GM21529 (cell line): ENCODE measurements around the gene ROBO4.

ENCODE experiments used
- ATAC-seq: cut with Tn5 transposase; IDR thresholded peaks from one replicate; pipeline ENCODE4 v1.9.1; 2021; ENCODE audit not compliant: unreplicated experiment

Gene ROBO4

DNA sequence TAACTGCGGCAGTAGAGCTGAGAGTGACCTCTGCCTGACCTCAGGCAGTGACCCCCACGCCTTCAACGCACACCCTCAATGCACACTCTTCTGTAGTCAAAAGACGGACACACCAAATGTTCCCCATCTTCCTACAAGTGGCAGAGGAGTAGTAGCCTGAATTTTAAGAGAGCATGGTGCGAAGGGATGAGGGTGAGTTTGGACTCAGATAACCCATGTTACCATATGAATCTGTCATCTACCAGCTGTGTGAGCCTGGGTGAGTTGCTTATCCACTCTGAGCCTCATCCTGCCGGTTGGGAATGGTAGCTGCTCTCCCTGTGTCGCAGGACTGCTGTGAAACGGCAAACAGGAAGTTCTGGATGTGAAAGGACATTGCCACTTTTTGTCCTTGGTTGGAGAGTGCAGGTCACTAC, 53.0 kb downstream of the ROBO4 start:
- no peak for ATAC-seq

DNA sequence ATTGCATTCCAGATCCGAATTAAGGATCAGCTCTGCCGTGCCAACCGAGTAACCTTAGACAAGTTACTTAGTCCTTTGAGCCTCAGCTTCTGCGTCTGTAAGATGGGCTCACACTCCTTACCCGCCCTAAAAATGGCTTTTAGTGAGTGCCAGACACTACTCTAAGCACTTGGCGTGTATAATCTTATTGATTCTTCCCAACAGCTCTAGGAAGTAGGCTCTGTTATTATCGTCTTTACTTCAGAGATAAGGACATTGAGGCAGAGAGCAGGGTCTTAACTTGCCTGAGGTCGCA, 54.1 kb downstream of the ROBO4 start:
- ATAC-seq: no peak

DNA sequence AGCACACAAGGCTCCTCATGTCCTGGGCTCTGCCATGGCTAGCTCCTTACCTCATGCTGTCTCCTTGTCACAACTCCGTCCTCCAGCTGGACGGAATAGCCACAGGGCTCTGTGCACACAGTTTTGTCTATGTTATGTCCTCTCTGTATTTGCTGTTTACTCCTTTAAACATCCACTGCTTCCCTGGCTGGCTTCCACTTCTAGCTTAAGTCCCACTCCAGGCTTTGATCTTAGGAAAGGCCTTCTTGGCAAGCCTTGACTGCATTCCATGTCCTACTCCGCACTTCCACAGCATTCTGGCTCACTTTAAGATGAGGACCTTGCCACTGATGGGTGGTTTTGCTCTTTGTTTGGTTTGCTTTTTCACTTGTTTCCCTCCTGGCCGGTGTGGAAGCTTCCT, 55.4 kb downstream of the ROBO4 start:
- no peak for ATAC-seq

DNA sequence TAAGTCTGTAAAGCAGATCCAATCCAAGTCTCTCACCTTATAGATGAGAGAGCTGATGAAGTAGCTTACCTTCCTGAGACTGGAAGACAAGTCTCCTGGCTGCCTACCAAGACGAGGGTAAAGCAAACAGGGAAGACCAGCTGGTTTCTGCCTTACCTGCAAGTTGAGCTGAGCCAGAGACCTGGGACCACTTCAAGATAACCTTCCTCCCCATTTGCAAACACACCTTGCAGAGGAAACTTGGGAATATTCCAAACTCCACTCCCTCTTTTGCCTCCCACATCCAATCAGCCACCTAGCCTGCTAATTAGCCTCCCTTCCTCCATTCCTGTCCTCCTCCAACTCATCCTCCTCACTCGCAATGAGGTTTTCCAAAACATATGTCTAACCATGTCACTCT, 55.8 kb downstream of the ROBO4 start:
- no peak for ATAC-seq

DNA sequence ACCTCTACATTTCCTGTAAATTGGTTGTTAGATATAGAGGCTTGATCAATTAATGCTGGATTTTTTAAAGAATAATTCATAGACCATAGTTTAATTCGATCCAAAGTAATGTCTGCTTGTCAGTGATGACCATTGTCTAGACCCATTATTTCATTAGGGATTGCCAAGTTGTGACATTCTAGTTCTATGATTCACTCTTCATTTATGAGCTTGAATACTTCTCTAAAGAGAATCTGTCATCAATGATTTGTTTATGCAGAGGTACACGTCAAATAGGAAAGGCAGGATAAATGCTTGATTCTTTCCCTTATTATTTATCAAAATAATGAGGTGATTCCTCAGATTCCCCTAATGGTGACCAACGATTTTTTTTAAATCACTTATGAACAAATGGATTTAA, 56.5 kb downstream of the ROBO4 start:
- ATAC-seq: no peak

DNA sequence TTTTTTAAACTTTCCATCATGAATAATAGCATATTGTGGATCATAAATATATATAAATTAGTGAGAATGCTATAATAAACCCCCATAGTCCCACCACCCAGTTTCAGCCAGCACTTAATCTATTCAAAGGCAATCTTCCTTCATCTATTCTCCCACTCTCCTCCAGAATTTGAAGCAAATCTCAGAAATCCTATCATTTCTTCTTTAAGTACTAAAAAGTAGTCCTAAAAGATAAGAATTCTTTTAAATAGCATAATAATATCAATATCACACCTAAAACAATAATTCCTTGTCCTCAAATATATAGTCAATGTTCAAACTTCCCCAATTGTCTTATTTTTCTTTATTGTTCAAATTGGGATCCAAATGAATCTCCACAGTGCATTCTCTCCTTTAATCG, 57.0 kb downstream of the ROBO4 start:
- ATAC-seq: no peak

DNA sequence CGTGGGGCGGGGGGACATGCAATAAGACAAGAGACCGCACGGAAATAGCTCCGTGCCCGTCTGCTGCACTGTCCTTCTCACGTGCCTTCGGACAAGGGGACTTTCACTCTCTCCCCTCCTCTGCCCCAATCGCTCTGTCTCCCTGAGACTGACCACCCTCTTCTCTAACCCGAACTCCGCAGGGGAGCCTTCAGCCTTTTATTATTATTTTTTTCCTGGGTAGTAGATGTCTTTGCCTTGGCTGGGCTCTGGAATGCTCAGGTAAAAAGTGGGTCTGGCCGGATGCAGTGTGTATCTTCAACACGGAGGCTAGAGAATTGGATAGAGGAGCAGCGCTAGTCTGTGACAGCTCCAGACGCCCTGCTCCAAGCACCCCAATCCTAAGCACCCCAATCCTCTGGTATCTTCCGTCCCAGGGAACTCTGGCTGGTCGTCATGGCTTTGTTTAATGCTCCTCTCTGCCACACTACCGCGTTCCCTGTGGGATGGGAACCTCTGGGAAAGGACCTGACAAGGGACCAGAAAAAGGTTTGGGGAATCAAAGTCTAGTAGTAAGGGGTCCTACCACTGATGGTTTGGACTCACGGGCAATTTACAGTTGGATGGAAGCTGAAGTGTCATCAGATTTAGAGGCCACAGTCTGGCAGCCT, 57.6 kb downstream of the ROBO4 start:
- ATAC-seq: no peak

DNA sequence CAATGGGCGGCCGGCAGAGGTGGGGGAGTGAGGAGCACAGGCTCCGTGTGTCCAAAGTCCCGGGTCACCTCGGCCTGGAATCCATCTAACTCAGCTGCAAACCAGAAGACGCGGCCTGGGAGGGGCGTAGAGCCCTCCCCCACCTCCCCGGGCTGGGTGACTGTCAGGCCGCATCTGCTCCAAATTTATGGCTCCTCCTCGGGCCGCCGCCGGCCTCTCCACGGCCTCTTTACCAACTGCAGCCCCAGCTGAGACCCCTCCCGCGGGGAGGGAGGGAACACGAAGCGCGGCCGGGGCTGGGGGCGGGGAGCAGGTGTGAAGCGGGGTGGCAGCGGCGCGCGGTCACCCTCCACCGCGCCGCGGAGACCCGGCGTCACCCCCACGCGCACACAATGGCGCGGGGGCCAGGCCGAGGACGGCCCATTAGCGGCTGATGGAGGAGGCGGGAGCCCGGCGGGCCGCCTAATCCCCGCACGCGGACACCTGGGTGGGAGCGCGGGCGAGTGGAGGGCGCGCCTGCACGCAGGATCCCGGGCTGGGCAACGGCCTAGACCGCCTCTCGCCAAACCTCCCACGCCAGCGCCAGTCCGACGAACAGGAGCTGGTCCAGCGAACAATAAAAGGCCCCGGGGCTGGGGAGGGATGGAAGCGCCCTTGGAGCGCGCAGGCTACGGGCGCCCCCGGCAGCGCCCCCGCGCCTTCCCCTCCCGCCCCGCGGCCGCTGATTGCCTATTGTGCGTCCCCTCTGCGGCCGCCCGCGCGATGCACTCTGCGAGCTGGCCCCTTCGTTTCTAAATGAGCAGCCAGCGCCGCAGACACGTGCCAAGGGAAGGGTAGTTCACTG, 58.3 kb downstream of the ROBO4 start:
- no peak for ATAC-seq

DNA sequence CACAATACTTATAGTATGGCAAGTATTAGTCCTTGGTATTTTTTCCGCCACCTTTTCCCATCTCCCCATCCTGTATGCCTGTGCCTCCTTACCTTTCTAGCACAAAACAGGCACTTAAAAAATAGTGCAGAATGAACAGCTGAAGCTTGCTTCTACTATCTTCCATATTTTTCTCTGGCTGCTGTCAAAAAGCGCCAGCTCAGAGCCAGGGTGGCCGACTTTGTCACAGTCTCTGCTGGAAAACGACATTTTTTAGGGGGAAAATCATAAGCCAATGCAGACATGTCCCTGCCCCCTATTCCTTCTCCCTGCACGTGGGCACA, 58.9 kb downstream of the ROBO4 start:
- ATAC-seq: no peak

DNA sequence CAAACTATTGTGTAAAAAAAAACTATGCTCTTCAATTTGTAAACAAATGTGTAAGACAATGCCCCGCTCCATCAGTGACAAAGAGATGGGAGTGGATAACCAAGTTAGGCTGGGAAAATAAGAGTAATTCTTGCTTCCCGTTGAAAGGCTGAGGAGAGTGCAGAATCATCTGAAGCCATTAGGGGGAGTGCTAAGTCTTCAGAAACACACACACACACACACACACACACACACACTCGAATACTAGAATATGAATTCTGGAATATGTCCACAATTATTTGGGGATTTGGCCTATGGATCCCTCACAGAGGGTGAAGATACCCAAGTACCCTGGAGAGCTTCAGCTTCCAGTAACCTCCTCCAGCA, 60.2 kb downstream of the ROBO4 start:
- no peak for ATAC-seq

DNA sequence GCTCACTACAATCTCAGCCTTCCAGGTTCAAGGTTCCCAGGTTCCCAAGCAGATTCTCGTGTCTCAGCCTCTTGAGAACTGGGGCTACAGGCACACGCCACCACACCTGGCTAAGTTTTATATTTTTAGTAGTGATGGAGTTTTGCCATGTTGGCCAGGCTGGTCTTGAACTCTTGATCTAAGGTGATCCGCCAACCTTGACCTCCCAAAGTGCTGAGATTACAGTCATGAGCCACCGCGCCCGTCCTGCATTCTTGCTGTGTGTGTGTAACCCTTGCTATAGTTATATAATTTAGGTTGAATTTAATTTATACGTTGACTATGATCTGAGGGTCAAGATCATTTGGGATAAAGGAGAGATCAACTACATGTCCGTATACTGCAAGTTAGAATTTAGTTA, 61.7 kb downstream of the ROBO4 start:
- ATAC-seq: no peak

DNA sequence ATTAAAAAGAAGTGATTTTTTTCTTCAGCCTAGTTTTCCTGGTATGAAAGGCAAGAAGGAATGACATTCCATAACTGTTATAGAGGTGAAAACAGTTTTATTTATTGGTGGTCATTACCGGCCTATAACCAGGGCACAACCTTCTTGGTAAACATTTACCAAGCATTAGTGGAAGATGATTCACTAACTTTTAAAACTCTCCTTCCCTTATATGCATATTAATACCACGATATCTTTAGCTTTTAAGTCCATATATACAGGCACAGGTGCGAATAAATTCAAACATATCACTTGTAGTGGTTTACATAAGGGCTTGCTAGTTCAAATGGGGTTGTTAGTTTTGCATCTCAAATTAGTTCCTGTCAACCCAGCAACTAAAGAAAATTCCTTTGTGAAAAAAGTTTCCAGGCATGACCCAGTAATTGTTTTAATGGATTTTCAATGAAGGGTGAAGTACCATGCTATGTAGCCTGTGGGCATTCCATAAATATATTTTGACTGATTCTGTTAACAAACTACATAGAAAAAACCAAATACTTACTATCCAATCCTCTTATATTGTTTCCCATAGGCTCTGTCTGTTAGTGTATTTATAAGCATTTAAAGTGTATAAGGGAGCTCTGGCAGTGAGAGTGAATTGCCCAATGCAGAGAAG, 63.0 kb downstream of the ROBO4 start:
- ATAC-seq: no peak
